ENCODE data around the gene RAB12.
A peak's percentile ranks its signal among the peaks of the same experiment; 100 is the strongest.

The RAB12 gene

DNA sequence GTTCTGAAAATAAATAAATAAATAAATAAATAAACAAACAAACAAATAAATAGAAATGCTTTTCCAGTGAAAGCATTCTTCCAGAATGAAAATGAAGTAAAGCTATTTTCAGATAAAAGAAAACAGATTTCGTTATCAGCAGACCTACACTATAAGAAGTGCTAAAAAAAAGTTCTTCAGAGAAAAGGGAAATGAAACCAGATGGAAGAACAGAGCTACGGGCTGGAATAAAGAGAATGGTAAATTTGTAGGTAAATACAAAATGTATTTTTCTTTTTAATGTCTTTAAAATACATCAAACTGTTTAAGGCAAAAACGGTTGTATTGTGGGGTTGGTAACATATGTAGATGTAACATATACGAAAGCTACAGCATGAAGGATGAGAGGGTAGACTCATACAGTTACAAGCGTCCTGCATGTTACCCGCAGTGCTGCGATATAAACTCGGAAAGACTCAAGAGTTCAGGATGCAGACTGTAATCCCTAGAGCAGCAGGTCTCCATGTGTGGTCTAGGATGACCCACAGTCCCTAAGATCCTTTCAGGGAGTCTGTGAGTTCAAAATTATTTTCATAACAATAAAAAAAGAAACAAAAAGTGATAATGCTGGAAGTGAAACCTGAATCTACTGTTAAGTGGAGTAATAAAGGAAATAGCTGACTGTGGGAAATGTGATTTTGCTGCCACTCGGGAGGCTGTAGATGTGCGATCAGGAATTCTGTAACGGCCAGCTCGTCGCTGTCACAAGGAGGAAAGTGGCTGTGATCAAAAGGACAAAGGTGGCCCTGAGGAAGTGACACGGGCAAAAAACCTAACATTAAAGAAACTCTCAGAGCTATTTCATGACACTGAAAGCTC, 5.3 kb upstream of the RAB12 start:
- no peak for TF ChIP-seq CTCF (IDR thresholded peaks at IDR 0.05; ENCODE audit: control extremely low read depth, extremely low read depth, low read depth, missing control alignments)
- DNase-seq (ENCODE audit: extremely low spot score): no peak
- ChIA-PET POLR2A (no interaction called here), CTCF (interaction anchor here (0.6 to 1.9 kb wide), 3 partner anchors 9 to 125 kb away, joined by 3 to 7 read pairs (median 3); no protein-coding TSS in a partner anchor)

- CTCF ChIA-PET: interaction anchor here (1.1 kb wide), 1 partner anchor 17 kb away, joined by 3 read pairs; no protein-coding TSS in a partner anchor
- no peak for TF ChIP-seq CTCF (IDR thresholded peaks at IDR 0.05; ENCODE audit: control extremely low read depth, extremely low read depth, low read depth, missing control alignments)
These were observed 3.3 kb upstream of the RAB12 start for GRCh38 chr18:8605974-8606373.

DNA sequence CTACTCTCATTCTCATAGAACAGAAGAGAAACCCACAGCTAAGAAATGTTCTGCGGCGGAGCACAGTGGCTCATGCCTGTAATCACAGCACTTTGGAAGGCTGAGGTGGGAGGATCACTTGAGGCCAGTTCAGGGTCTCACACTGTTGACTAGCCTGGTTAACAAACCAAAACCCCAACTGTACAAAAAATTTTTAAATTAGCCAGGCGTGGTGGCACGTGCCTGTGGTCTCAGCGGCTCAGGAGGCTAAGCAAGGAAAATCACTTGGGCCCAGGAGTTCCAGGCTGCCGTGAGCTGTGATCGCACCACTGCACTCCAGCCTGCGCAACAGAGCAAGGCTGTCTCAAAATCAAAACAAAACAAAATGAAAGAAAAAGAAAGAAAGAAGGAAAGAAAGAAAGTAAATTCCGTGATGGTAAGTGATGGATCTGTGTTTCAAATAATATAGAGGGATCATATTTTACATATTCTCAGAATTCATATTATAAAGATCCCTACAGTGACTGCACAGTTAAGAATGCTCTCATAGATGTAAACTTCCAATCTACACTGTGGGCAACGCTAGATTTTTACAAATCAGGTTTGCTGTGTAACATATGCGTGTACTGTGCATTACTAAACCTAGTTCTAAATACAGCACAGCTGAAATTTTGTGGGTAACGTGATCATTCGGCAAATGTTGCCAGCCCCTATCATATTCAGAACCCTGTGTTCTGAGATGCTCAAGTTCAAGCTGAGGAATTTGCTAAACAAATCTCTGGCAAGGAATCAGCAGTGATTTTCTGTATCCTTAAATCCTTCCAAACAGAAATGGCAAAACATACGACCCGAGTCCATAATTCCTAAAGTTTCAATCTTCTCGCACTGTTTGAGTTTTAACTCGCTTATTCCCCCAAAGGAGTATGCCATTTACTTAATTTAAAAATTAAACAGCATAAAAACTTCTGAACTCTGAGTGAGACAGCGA, 1.2 kb upstream of the RAB12 start:
- TF ChIP-seq CTCF (IDR thresholded peaks at IDR 0.05; ENCODE audit: control extremely low read depth, extremely low read depth, low read depth, missing control alignments): peak; percentile 30
- DNase-seq (ENCODE audit: extremely low spot score): no peak
- POLR2A ChIA-PET: no interaction called here
- CTCF ChIA-PET: interaction anchor here (1.0 to 2.7 kb wide), 6 partner anchors 8 to 494 kb away, joined by 3 to 31 read pairs (median 6); partner anchors contain the start of gene NDUFV2

More at GRCh38 chr18:8605974-8606373, 3.3 kb upstream of the RAB12 start:
- DNase-seq (ENCODE audit: extremely low spot score): no peak
- POLR2A ChIA-PET: interaction anchor here (0.7 kb wide), 1 partner anchor 197 kb away, joined by 4 read pairs; no protein-coding TSS in a partner anchor

GRCh38 chr18:8609659-8610458, 622 bp downstream of the RAB12 start:
- DNase-seq (ENCODE audit: extremely low spot score): no peak
- ChIA-PET CTCF (interaction anchor here (0.7 to 2.7 kb wide), 10 partner anchors 8 to 130 kb away, joined by 3 to 31 read pairs (median 4); no protein-coding TSS in a partner anchor), POLR2A (interaction anchor here (1.1 kb wide), 1 partner anchor 8 kb away, joined by 3 read pairs; no protein-coding TSS in a partner anchor)
- no peak for TF ChIP-seq CTCF (IDR thresholded peaks at IDR 0.05; ENCODE audit: control extremely low read depth, extremely low read depth, low read depth, missing control alignments)

- TF ChIP-seq CTCF (IDR thresholded peaks at IDR 0.05; ENCODE audit: control extremely low read depth, extremely low read depth, low read depth, missing control alignments): no peak
- POLR2A ChIA-PET: interaction anchor here (1.1 kb wide), 1 partner anchor 9 kb away, joined by 3 read pairs; no protein-coding TSS in a partner anchor
- DNase-seq (ENCODE audit: extremely low spot score): no peak
- CTCF ChIA-PET: no interaction called here
These were observed 1.2 kb downstream of the RAB12 start for GRCh38 chr18:8610459-8610851.

All from GM10248 (cell line).